Measurements from ENCODE around the gene SAMD11.
"Not testable (repeated sequence)": the region's sequence is repeated elsewhere in the genome, so short reads cannot be mapped to it uniquely, and the experiment has no call there.

The SAMD11 gene

GRCh38 chr1:946811-947210, 23.1 kb downstream of the SAMD11 start:
- DNase-seq = not testable (repeated sequence)

- no peak for DNase-seq
Measured at GRCh38 chr1:947958-948357, 24.2 kb downstream of the SAMD11 start.

GRCh38 chr1:950268-950667, 26.5 kb downstream of the SAMD11 start:
- no peak for DNase-seq

- no peak for DNase-seq
Measured at GRCh38 chr1:950881-951280, 27.2 kb downstream of the SAMD11 start.

GRCh38 chr1:951364-951763, 27.6 kb downstream of the SAMD11 start:
- DNase-seq = no peak

GRCh38 chr1:952201-952600, 28.5 kb downstream of the SAMD11 start:
- DNase-seq = no peak

GRCh38 chr1:952603-953002, 28.9 kb downstream of the SAMD11 start:
- no peak for DNase-seq

- DNase-seq = no peak
Measured at GRCh38 chr1:953524-954320, 30.0 kb downstream of the SAMD11 start.

- DNase-seq = no peak
Measured at GRCh38 chr1:954927-955326, 31.2 kb downstream of the SAMD11 start.

- DNase-seq = no peak
Measured at GRCh38 chr1:955474-955873, 31.8 kb downstream of the SAMD11 start.

GRCh38 chr1:956636-957035, 32.9 kb downstream of the SAMD11 start:
- DNase-seq = no peak

GRCh38 chr1:958823-959730, 35.4 kb downstream of the SAMD11 start, which contains the start of gene NOC2L:
Gene NOC2L (minus strand): TSS chr1:959256. CDS start chr1:959240, 16 bp downstream.
- no peak for DNase-seq

- no peak for DNase-seq
Measured at GRCh38 chr1:959731-960362, 36.1 kb downstream of the SAMD11 start.

GRCh38 chr1:960363-961131, 36.8 kb downstream of the SAMD11 start, which contains the start of gene KLHL17:
Gene KLHL17 (plus strand): TSS chr1:960584. CDS start chr1:960694, 110 bp downstream.
- no peak for DNase-seq

- DNase-seq = no peak
Measured at GRCh38 chr1:961132-961669, 37.5 kb downstream of the SAMD11 start.

- DNase-seq = no peak
Measured at GRCh38 chr1:962381-963300, 38.9 kb downstream of the SAMD11 start.

- DNase-seq = no peak
Measured at GRCh38 chr1:963301-963651, 39.6 kb downstream of the SAMD11 start.

GRCh38 chr1:963746-964525, 40.2 kb downstream of the SAMD11 start:
- DNase-seq = no peak

GRCh38 chr1:964691-965525, 41.2 kb downstream of the SAMD11 start:
- DNase-seq = no peak

All from NCI-H1436 treated with DMSO at 0.1 percent for 48 hours (cell line).